Colon (tissue), 2 donors: ENCODE measurements around the gene TRPC4AP.
"Not testable (repeated sequence)": the region's sequence is repeated elsewhere in the genome, so short reads cannot be mapped to it uniquely, and the experiment has no call there.

Experiments
- FAIRE-seq: peaks from 2 replicates; lab custom pipeline; 2012; peaks lifted over from hg19 to GRCh38; lab: Jason Lieb, UNC
- donor health status: control.
- donor health status: control.

The TRPC4AP gene

DNA sequence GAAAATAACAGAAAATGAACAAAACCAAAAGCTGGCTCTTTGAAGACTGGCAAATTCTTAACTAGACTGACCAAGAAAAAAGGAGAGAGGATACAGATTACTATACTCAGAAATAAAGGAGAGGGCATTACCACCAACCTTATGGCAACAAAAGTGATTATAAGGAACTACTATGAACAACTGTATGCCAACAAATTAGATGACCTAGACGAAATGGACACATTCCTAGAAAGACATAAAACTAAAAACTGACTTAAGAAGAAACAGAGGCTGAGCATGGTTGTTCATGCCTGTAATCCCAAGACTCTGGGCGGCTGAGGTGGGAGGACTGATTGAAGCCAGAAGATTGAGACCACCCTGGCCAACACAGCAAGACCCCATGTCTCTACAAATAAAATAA lies 33.5 kb downstream of the TRPC4AP start:
- no peak for FAIRE-seq

DNA sequence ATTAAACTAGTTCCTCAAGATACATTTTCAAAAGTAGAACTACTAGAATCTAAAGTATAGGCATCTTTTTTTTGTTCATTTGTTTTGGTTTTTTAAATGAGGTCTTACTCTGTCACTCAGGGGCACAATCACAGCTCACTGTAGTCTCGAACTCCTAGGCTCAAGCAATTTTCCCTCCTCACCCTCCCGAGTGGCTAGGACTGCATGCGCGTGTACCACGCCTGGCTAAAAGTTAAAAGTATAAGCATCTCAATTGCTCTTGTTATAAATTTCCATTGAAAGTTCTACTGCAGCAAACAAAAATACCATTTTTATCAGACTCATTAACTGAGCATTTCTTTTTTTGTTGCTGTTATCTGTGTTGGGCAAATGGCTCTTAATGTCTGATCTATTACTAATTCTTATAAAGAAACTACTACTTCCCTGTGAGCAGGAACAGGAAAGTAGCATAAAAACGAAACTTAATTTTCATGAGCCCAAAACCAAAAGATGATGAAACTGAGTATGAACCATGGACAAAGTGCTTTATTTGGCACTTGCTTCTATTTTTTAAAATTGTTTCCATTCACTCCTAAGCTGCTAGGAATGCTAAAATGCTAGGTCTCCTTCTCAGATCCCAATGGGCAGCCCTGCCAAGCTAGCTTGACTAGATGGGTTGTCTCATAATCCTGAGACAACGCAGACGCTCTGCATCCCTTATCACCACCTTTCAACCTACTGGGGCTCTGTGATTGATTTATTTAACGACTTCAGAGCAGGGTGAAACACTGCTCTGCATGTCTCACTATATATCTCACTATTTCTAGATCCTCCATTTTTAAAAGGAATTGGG lies 36.9 kb downstream of the TRPC4AP start:
- no peak for FAIRE-seq

DNA sequence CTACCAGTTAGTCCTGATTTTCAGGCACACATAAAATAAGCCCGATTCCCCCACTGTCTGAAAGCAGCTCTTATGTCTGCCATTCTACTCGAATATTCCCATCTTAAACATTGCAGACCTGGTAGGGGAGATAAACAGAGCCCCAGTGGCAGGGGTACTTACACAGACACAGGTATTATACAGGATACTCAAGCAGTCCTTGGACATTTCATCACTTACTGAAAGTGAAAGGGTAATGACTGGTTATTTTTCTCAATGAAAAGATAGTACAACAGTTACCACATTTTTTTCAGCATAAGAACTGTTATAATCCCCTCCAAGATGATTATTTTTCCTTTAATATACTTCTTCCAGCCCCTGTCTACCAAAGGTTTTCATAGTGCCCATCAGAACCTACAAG lies 37.8 kb downstream of the TRPC4AP start:
- no peak for FAIRE-seq

DNA sequence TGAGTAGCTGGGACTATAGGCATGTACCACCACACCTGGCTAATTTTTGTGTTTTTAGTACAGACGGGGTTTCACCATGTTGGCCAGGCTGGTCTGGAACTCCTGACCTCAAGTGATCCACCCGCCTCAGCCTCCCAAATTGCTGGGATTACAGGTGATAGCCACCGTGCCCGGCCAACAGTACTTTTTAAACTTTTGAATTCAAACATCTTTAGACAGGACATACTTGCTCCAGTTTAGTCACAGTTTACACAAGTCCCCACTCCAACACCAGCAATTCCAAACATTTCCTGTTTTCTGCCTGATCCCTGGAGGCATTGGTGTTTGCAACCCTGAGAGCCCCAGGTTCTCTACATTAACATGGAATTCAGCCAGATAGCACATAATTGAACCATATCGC lies 40.0 kb downstream of the TRPC4AP start:
- not testable (repeated sequence) for FAIRE-seq

DNA sequence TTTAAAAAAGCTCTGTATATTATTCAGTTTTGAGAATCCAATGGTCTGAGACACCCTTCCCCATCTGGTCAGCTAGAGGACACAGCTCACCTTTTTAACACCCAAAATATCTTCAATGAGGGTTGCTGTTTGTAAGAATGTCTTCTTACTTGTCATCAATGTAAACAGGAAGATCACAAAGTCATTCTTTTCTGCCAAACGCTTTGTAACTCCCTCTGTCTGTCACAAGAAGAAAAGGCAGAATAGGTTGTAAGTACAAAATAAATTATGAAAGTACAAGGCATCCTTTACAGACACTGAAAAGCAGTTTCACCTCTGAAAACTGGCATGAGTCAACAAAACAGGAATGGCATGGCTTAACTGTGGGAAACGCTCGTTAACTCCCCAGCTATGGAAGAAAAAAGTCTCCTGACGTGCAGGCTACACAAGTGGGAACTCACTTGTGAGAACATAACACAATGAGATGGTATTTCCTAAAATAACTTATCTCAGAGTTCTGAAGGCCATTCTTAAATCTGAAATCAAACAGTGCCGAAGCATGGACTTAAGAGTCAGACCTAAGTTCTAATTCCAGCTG lies 42.7 kb downstream of the TRPC4AP start:
- FAIRE-seq = no peak

DNA sequence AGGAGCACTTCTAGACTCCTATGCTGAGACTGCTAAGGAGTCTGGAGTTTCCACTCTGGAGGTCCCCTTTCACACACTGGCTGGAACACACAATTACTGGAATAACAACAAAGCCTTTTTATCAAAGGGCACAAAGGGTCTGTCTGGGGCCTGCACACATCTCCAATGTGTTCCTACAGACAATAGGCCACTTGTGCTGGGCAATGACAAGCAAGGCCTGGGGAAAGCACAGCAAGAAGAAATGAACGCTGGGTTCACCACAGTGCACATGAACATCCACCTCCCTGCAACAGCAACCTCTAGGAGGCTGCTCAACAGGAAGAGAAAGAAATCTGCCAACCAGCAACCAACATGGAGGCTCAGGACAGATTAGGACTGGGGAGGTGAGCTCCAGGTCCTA lies 43.9 kb downstream of the TRPC4AP start:
- FAIRE-seq = no peak

DNA sequence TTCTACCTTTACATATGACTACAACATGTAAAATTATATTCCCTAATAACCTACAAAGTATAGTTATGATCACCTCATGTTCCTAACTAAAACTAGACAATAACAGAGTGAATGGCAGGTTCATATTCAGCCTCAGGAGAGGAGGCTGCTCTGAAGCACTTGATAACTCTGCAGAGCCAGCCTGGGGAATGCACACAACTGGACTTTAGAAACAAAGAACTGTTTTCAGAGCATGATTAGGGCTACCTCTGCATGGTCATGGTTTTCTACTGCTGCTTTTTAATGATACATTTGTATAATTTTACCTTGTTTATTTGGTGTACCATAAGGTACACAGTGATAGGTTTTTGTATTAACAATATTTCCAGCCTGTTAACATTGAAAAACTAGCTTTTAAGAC lies 50.3 kb downstream of the TRPC4AP start:
- no peak for FAIRE-seq

DNA sequence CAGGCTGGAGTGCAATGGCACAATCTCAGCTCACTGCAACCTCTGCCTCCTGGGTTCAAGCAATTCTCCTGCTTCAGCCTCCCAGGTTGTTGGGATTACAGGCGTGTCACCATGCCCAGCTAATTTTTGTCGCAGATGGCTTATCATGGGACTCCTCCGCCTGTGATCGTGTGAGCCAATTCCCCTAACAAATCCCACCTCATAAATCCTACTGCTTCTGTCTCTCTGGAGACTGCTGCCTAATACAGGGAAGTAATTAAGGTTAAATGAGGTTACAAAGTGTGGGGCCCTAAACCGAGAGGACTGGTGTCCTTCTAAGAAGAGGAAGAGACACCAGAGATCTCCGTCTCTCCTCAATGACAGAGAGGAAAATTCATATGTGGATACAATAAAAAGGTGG lies 52.0 kb downstream of the TRPC4AP start:
- FAIRE-seq = no peak

DNA sequence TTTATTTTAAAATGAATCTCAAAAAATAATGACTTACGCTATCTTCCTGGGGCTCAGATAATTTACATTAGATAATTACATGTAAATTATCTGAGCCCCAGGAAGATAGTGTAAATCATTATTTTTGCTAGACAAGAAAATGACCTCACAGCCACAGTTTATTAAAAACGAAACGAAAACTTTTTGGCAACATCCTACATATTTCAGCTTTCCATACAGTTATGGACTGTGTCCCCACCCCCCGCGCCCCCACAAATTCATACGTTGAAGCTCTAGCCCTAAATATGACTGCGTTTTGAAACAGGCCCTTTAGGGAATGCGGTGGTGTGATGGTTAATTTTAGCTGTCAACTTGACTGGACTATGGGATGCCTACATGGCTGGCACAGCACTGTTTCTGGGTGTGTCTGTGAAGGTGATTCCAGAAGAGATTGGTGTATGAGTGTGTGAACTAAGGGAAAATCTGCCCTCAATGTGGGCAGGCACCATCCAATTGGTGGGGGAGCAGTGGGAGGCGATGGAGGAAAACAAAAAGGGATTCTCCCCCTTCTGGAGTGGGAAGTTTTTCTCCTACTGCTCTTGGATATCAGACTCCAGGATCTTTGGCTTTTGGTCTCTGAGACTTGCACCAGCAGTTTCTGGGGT lies 52.6 kb downstream of the TRPC4AP start:
- no peak for FAIRE-seq

DNA sequence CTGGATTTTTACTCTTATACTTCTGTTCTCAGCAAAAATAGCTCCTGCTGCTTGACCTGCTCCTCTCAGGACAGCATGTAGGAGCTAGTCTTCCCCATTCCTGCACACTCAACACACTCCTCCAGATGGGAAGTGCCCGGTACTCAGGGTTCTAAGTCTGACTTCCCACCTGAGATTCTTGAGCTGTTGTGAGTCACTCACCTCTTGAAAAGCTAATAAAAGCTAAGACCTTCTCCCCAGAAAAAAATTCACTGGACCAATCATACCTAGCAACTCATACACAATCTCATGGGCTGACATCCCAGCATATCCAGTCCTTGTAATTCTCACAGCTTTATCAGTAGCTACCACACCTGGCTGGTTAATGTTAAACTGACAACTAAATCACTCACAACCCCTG lies 53.5 kb downstream of the TRPC4AP start:
- FAIRE-seq = no peak

DNA sequence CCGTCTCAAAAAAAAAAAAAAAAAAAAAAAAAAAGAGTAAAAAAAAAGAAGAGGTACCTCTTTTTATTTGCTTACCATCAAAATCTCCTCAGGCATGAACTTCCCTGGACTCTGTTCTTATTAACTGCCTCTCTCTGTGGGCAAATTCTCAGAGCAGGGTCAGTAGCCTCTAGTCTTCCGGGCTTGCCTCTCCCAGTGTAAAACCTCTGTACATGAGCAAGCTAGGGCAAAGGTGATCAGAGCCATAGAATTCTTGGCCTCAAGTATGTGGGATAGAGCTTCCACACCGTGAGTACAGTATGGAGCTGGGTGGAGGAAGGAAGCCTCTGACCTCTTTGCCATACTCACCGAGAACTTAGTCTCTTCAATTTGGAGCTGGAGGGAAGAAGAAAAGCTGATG lies 58.5 kb downstream of the TRPC4AP start:
- FAIRE-seq = no peak

DNA sequence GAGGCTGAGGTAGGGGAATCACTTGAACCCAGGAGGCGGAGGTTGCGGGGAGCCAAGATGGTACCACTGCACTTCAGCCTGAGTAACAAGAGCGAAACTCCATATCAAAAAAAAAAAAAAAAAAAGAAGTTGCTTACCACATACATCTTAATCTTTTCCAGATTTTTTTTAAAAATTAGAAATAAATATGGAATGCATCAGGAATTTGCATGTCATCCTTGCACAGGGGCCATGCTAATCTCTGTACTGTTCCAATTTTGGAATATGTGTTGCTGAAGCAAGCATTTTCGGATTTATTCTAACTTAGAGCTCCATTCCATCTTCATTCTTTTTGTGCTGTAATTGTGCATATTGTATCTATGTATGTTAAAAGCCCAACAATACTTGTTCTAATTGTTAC lies 62.5 kb downstream of the TRPC4AP start:
- FAIRE-seq = no peak

DNA sequence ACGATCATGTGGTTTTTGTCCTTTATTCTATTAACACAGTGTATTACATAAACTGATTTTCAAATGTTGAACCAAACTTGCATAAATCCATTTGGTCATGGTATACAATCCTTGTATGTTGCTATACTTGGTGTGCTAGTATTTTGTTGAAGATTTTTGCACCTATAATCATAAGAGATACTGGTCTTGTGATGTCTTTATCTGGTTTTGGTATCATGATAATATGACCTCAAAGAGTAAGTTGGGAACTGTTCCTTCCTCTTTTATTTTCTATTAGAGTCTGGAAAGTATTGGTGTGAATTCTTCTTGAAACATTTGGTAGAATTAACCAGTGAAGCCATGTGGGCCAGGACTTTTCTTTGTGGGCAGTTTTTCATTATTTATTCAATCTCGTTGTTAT lies 65.3 kb downstream of the TRPC4AP start:
- FAIRE-seq = no peak

DNA sequence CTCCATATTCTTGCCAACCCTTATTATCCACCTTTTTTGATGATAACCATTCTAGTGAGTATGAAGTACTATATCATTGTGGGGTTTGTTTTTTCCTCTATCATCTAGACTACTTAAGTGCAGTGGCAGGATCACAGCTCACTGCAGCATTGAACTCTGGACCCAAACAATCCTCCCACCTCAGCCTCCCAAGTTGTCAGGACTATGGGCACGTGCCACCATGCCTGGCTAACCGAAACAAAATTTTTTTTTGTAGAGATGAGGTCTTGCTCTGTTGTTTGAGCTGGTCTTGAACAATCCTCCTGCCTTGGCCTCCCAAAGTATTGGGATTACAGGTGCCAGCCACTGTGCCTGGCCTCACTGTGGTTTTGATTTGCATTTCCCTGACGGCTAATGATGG lies 67.5 kb downstream of the TRPC4AP start:
- FAIRE-seq = no peak

DNA sequence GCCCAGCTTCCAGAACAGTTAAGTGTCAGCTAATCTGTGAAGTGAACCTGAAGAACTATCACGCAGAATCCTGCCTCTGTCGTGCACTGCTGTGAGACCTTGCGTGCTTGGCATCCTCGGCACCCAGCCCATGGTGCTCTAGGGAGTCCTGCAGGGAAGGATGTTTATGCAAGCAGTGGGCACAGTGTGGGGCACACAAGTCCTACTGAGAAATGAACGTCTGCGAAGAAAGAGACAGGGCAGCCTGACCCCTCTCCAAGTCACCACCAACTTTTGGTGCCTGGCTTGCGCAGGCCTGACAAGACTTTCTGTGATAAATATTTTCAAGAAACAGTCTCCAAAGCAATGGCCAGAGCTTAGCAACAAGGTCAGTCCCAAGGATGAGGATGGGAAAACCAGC lies 69.0 kb downstream of the TRPC4AP start:
- FAIRE-seq = no peak

DNA sequence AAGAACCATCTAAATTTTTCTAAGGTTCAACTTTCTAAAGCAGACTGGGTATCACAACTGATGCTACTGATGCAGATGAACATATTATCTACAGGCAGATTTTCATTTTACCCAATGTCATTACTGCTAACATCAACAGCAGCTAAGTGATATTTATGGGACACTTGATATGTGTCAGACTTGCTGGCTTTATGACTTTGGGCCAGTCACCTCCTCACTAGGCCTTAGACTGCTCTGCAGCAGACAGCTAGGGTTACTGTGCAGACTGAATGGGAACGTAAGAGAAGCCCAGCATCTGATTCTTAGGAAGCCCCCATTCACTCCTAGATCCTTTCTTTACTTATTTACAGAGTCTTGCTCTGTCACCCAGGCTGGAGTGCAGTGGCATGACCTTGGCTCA lies 70.8 kb downstream of the TRPC4AP start:
- FAIRE-seq = no peak

DNA sequence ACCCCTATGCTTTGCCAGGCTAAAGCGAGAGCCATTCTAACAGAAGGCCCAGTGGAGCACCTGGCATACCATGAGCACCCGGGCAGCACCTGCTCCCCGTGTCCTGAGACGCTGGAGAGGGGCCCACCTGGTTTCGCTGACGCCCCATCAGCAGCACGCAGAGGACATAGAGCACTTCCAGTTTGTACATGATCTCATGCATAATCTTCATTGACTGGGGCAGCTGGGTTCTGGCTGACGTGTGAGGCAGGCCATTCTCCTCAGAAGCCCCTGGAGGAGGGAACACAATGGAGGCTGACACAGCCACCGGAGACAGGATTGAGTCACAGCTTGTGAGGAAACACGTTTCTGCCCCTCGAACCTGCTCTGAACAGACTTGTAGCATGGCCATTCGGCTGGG lies 71.5 kb downstream of the TRPC4AP start:
- no peak for FAIRE-seq

DNA sequence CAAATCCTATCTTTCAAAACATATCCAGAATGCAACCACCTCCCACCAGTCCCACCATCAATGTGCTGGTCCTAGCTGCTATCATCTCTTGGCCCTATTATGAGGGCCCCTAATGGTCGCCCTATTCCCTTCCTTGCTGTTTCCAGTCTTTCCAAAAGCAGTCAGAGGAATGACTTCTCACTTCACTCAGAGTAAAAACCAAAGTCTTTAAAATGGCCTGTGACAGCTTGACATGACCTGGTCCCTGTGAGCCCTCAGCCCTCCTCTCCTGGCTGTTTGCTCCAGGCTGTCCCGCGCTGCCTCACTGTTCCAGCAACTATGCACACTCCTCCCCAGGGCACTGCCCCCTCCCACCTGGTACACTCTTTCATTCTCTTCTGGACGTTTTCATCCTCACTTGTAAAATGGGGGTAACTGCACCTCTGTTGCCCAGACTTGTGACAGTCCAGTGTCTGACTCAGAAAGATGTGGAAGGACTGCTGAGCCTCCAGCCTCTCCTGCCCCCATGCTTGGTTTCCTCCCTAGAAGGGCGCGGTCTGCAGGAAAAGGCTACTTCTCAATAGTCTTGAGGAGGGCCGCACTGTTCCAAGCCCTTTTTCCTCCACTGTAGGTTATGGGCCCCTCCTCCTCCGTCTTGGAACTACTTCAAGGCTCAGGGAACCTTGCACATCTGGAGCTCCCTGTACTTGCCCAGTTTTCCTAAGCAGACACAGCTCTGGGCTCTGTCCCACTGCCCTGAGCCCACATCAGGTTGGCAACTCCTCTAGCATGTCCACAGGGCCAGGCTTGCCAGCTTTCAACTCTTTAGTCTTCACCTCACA lies 72.3 kb downstream of the TRPC4AP start:
- no peak for FAIRE-seq

DNA sequence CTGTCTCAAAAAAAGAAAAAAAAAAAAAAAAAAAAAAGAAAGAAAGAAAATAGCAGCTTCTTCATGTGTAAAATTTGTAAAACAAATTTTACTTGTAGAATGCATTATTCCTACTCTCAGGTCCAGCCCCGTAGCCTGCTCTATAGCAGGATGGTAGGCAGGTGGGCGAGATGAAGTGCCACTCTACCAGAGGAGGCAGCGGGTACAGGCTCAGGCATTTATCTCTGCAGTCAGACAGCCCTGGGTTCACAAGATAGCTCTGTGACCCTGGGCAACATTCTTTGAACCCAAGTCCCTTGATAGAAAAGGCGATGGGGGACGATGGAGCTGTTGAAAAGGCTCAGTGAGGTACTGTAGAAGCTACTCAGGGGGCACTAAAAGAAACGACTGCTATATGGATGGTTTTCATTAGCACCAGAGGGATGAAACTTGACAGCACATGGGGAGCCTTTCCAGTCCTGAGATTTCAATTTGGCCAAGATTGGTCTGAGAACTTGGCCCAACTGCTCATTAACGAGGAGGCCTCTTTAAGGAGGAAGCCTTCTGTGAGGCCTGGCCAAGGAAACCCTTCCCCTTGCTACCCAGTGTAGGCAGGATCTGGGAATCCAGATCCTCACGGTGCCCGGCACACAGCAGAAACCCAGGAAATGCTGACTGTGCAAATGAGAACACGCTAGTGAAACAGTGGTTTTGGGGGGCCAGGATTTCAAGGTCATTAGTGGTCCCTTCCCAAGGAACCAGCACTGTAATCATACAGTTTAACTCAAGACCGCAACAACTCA lies 73.8 kb downstream of the TRPC4AP start:
- no peak for FAIRE-seq

DNA sequence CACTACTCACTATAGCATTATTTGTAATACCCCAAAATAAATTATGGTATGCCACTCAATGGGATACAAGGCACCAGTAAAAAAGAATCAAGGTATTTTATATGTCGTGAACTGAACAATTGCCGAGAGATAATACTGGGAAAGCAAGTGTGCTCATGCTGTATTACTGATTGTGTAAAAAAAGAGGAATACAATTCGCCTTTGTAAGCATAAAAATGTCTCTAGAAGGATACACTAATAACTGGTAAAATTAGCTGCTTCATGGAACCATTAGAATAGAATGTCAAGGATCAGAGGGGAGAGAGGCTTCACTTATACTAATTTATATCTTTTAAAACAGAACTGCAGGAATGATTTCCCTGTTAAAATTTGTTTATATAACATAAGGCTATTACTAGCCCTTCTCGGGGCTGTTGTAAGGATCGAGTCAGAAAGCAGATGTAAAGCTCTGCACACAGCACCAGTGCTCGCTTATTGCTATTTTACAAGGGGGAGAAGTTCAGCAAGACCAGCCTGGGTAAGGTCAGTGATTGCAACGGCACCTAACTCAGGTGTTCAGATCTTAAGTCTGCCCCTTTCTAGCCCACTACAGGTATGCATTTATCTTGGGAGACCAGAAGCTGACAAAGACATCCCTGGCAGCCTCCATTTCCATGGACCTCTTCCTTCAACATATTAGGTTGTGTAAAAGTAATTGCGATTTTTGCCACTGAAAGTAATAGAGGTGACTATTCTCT lies 75.3 kb downstream of the TRPC4AP start:
- no peak for FAIRE-seq

DNA sequence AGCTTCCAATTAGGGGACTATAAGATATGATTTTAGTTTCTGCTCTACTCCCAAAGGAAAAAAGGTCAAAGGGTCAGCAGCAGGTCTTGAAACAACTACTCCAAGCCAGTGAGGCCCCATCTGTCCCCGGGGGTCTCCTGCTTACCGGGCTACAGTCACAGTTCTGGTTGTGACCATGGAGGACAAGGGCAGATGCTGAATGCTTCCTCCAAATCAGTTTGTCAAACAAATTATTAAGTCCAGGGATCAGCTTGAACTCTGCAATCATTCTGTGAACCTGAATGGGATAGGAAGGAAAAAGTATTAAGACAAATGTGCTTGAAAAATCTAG lies 76.8 kb downstream of the TRPC4AP start:
- FAIRE-seq = no peak
